D341Med (cell line): Measurements from ENCODE around the gene TEX264.
"Not testable (repeated sequence)": the region's sequence is repeated elsewhere in the genome, so short reads cannot be mapped to it uniquely, and the experiment has no call there.

ENCODE experiments used
- DNase-seq: peaks from one replicate; pipeline ENCODE4 v3.0.0; 2012; ENCODE audit warnings: low spot score

Gene TEX264

GRCh38 chr3:51670823-51671733, at the start of gene TEX264:
TEX264 (plus strand) TSS chr3:51671252; CDS start chr3:51674305, 3,053 bp downstream.
- peak; percentile 100 for DNase-seq

GRCh38 chr3:51622413-51622812, 48.6 kb upstream of the TEX264 start:
- DNase-seq: no peak

- peak; percentile 55 for DNase-seq
Observed at GRCh38 chr3:51622868-51623267, 48.2 kb upstream of the TEX264 start.

GRCh38 chr3:51630513-51630912, 40.5 kb upstream of the TEX264 start:
- no peak for DNase-seq

- no peak for DNase-seq
Observed at GRCh38 chr3:51637144-51637940, 33.7 kb upstream of the TEX264 start.

- peak; percentile 88 for DNase-seq
Observed at GRCh38 chr3:51637941-51638471, 33.0 kb upstream of the TEX264 start.

- no peak for DNase-seq
Observed at GRCh38 chr3:51642462-51642861, 28.6 kb upstream of the TEX264 start.

GRCh38 chr3:51646091-51646490, 25.0 kb upstream of the TEX264 start:
- no peak for DNase-seq

- not testable (repeated sequence) for DNase-seq
Observed at GRCh38 chr3:51652103-51652502, 18.9 kb upstream of the TEX264 start.

- not testable (repeated sequence) for DNase-seq
Observed at GRCh38 chr3:51653409-51653808, 17.6 kb upstream of the TEX264 start.

GRCh38 chr3:51657234-51657633, 13.8 kb upstream of the TEX264 start:
- no peak for DNase-seq

GRCh38 chr3:51659942-51660341, 11.1 kb upstream of the TEX264 start:
- DNase-seq: no peak

- no peak for DNase-seq
Observed at GRCh38 chr3:51662456-51662855, 8.6 kb upstream of the TEX264 start.

- no peak for DNase-seq
Observed at GRCh38 chr3:51668756-51669155, 2.3 kb upstream of the TEX264 start.

- peak; percentile 86 for DNase-seq
Observed at GRCh38 chr3:51669241-51670052, 1.6 kb upstream of the TEX264 start.

- no peak for DNase-seq
Observed at GRCh38 chr3:51670053-51670822, 814 bp upstream of the TEX264 start.

GRCh38 chr3:51671734-51672475, 853 bp downstream of the TEX264 start:
- peak; percentile 75 for DNase-seq

GRCh38 chr3:51673181-51673801, 2.2 kb downstream of the TEX264 start:
- DNase-seq: no peak

GRCh38 chr3:51673802-51674654, 3.0 kb downstream of the TEX264 start:
- no peak for DNase-seq
